HEK293 (cell line): Measurements from ENCODE around the gene SERPINB6.
"Not testable (repeated sequence)": the region's sequence is repeated elsewhere in the genome, so short reads cannot be mapped to it uniquely, and the experiment has no call there.

Source experiments
- CTCF ChIA-PET: fragments of 350-600 bp; formaldehyde crosslinking; extraction: SDS; loops from one replicate; lab custom pipeline; 2021; ENCODE audit warnings: antibody characterized with exemption; lab: Yijun Ruan, JAX
- POLR2A ChIA-PET: fragments of 300-600 bp; formaldehyde crosslinking; extraction: SDS; loops from one replicate; lab custom pipeline; 2020; ENCODE audit warnings: antibody characterized with exemption, inconsistent platforms; lab: Yijun Ruan, JAX
- H3K27ac ChIP-seq: fragments of 200-500 bp; sonication (Bioruptor generic); 2 replicates; pipeline ENCODE4 v1.5.1; 2014; ENCODE audit warnings: low read depth, low read length, control low read depth, inconsistent platforms; ENCODE audit errors: extremely low read depth
- H3K36me3 ChIP-seq, 2 experiments: fragments of 200-500 bp in 1 of 2; sonication (Bioruptor generic) in 1 of 2; 1 replicate in 1 of 2; 2 replicates in 1 of 2; pipeline ENCODE4 v1.5.1; 2014 to 2017; ENCODE audit warnings: inconsistent platforms in 2 of 2, low read length in 2 of 2; ENCODE audit not compliant: control insufficient read depth in 2 of 2, insufficient read depth in 1 of 2
- H3K4me1 ChIP-seq: fragments of 200-500 bp; sonication (Bioruptor generic); 2 replicates; pipeline ENCODE4 v1.5.1; 2014; ENCODE audit warnings: mild to moderate bottlenecking, low read length, inconsistent platforms; ENCODE audit not compliant: control insufficient read depth, insufficient read depth
- H3K4me3 ChIP-seq: 2 replicates; pipeline ENCODE4 v1.5.1; 2011; ENCODE audit warnings: low read depth, mild to moderate bottlenecking, control low read depth, low read length, moderate library complexity
- H3K9me3 ChIP-seq: fragments of 200-500 bp; sonication (Bioruptor generic); 2 replicates; pipeline ENCODE4 v1.5.1; 2014; ENCODE audit warnings: low read depth, low read length, inconsistent platforms; ENCODE audit not compliant: control insufficient read depth, insufficient read depth
- MYNN ChIP-seq: fragments of 450-650 bp; formaldehyde crosslinking; IDR thresholded peaks from 2 replicates; pipeline ENCODE4 v1.5.1; 2016; ENCODE audit warnings: missing biosample characterization, missing genetic modification characterization, borderline replicate concordance
- OVOL3 ChIP-seq: fragments of 450-650 bp; formaldehyde crosslinking; IDR thresholded peaks from 2 replicates; pipeline ENCODE4 v1.5.1; 2016; ENCODE audit warnings: missing biosample characterization, missing genetic modification characterization
- PRDM6 ChIP-seq: fragments of 450-650 bp; formaldehyde crosslinking; IDR thresholded peaks from 2 replicates; pipeline ENCODE4 v1.5.1; 2017; ENCODE audit warnings: missing biosample characterization, missing genetic modification characterization
- SCRT1 ChIP-seq: fragments of 450-650 bp; formaldehyde crosslinking; IDR thresholded peaks from 2 replicates; pipeline ENCODE4 v1.5.1; 2016; ENCODE audit warnings: missing biosample characterization, missing genetic modification characterization, borderline replicate concordance
- YY1 ChIP-seq: fragments of 450-650 bp; formaldehyde crosslinking; IDR thresholded peaks from 2 replicates; pipeline ENCODE4 v1.5.1; 2018; ENCODE audit warnings: missing biosample characterization, missing genetic modification characterization
- ZBTB11 ChIP-seq: fragments of 450-650 bp; formaldehyde crosslinking; conservative IDR thresholded peaks from 2 replicates; pipeline ENCODE4 v1.5.1; 2016; ENCODE audit warnings: low read depth, missing biosample characterization, missing genetic modification characterization
- ZNF121 ChIP-seq: fragments of 450-650 bp; formaldehyde crosslinking; IDR thresholded peaks from 2 replicates; pipeline ENCODE4 v1.5.1; 2016; ENCODE audit warnings: missing biosample characterization, missing genetic modification characterization
- ZNF175 ChIP-seq: fragments of 450-650 bp; formaldehyde crosslinking; IDR thresholded peaks from 2 replicates; pipeline ENCODE4 v1.5.1; 2016; ENCODE audit warnings: missing biosample characterization, missing genetic modification characterization
- ZNF610 ChIP-seq: fragments of 450-650 bp; formaldehyde crosslinking; IDR thresholded peaks from 2 replicates; pipeline ENCODE4 v1.5.1; 2016; ENCODE audit warnings: missing biosample characterization, missing genetic modification characterization, borderline replicate concordance
- ZNF664 ChIP-seq: fragments of 450-650 bp; formaldehyde crosslinking; IDR thresholded peaks from 2 replicates; pipeline ENCODE4 v1.5.1; 2016; ENCODE audit warnings: missing biosample characterization, missing genetic modification characterization
- ZNF792 ChIP-seq: fragments of 450-650 bp; formaldehyde crosslinking; IDR thresholded peaks from 2 replicates; pipeline ENCODE4 v1.5.1; 2016; ENCODE audit warnings: missing biosample characterization, missing genetic modification characterization
- ZNF837 ChIP-seq: fragments of 450-650 bp; formaldehyde crosslinking; IDR thresholded peaks from 2 replicates; pipeline ENCODE4 v1.5.1; 2016; ENCODE audit warnings: missing biosample characterization, missing genetic modification characterization

SERPINB6 gene

GRCh38 chr6:2937627-2938003 is 33.8 kb downstream of the SERPINB6 start (continued):
- no peak for TF ChIP-seq ZNF664
- no peak for TF ChIP-seq OVOL3 (tag by site-specific recombination)
- TF ChIP-seq SCRT1 (tag by site-specific recombination): no peak

- no peak for TF ChIP-seq MYNN (tag by site-specific recombination)
- TF ChIP-seq ZNF837 (tag by site-specific recombination): no peak
- TF ChIP-seq ZBTB11 (tag by site-specific recombination): no peak
- no peak for TF ChIP-seq PRDM6 (tag by site-specific recombination)
- TF ChIP-seq ZNF175 (tag by site-specific recombination): no peak
- no peak for TF ChIP-seq ZNF610
- no peak for TF ChIP-seq ZNF792 (tag by site-specific recombination)
- H3K36me3 ChIP-seq: no peaks in the 10 kb centered on the region
- ChIA-PET CTCF (interaction anchor here (0.8 to 8.7 kb wide), 6 partner anchors 53 to 169 kb away, joined by 5 to 205 read pairs (median 20); partner anchors contain the start of gene SERPINB1), POLR2A (interaction anchor here (0.9 to 1.3 kb wide), 4 partner anchors 53 to 94 kb away, joined by 3 to 5 read pairs (median 3); partner anchors contain the start of gene SERPINB1)
- no peaks in the 10 kb centered on the region for H3K4me1 ChIP-seq
- H3K27ac ChIP-seq: no peak overlapping the region
- no peak overlapping the region for H3K4me3 ChIP-seq
- H3K9me3 ChIP-seq: no peaks in the 10 kb centered on the region
These were observed 35.6 kb downstream of the SERPINB6 start for GRCh38 chr6:2935566-2936291.

GRCh38 chr6:2934057-2934456 is 37.3 kb downstream of the SERPINB6 start:
- POLR2A ChIA-PET: no interaction called here

GRCh38 chr6:2932911-2933310 is 38.5 kb downstream of the SERPINB6 start:
- H3K4me1 ChIP-seq, H3K27ac ChIP-seq, H3K36me3 ChIP-seq, H3K4me3 ChIP-seq, H3K9me3 ChIP-seq: not testable (repeated sequence)
- ChIA-PET CTCF (interaction anchor here (0.5 to 8.7 kb wide), 32 partner anchors 8 to 945 kb away, joined by 3 to 205 read pairs (median 8); partner anchors contain the start of gene SERPINB1), POLR2A (interaction anchor here (0.6 to 1.9 kb wide), 3 partner anchors 56 to 134 kb away, joined by 4 to 9 read pairs (median 6); no protein-coding TSS in a partner anchor)

More at GRCh38 chr6:2934057-2934456, 37.3 kb downstream of the SERPINB6 start:
- Histone ChIP-seq H3K9me3 (no peaks in the 10 kb centered on the region), H3K27ac (no peak overlapping the region), H3K36me3 (no peaks in the 10 kb centered on the region), H3K4me1 (no peaks in the 10 kb centered on the region), H3K4me3 (no peak overlapping the region)
- no peak for TF ChIP-seq YY1 (tag by site-specific recombination)
- TF ChIP-seq ZNF121: no peak
- TF ChIP-seq SCRT1 (tag by site-specific recombination): no peak
- CTCF ChIA-PET: interaction anchor here (0.6 to 8.7 kb wide), 15 partner anchors 10 to 196 kb away, joined by 3 to 205 read pairs (median 5); partner anchors contain the start of gene SERPINB1
